ENCODE results near the gene CCL5. TPM values are rescaled to one million over a fixed set of nuclear protein-coding genes. Genes with fewer than 3 reads are reported as not detected.

Gene CCL5
- total and polyA plus RNA-seq, 2 experiments from 2014 or later: 1.1 to 1.4 TPM

- Histone ChIP-seq H3K27me3 (no peaks in the 10 kb centered on the region), H3K27ac (peak overlapping the region; percentile 5), H3K4me2 (no peak overlapping the region), H4K20me1 (ENCODE audit: insufficient read depth, poor library complexity, severe bottlenecking) (peaks cover 4% of the 10 kb centered on the region), H2AFZ (no peak overlapping the region), H3K4me3 (no peak overlapping the region), H3K4me1 (ENCODE audit: insufficient read depth) (peaks cover 5% of the 10 kb centered on the region), H3K36me3 (replicated peaks; ENCODE audit: insufficient read depth, low read depth) (no peaks in the 10 kb centered on the region), H3K9me3 (ENCODE audit: low read depth) (no peaks in the 10 kb centered on the region), H3K79me2 (peaks cover 11% of the 10 kb centered on the region), H3K9me2 (replicated peaks; ENCODE audit: insufficient read depth) (no peaks in the 10 kb centered on the region)
- DNase-seq (ENCODE audit: low spot score): no peak
- 94% methylated on average over 3 of the region's 3 CpGs for WGBS (ENCODE audit: low lambda C conversion rate, missing lambda C conversion rate)
- TF ChIP-seq EZH2 (IDR thresholded peaks at IDR 0.05; ENCODE audit: borderline replicate concordance): no peak
- no peak for TF ChIP-seq EZH2phosphoT487 (IDR thresholded peaks at IDR 0.05; ENCODE audit: low read depth, severe bottlenecking, unreplicated experiment)
- TF ChIP-seq, protein P1, sequence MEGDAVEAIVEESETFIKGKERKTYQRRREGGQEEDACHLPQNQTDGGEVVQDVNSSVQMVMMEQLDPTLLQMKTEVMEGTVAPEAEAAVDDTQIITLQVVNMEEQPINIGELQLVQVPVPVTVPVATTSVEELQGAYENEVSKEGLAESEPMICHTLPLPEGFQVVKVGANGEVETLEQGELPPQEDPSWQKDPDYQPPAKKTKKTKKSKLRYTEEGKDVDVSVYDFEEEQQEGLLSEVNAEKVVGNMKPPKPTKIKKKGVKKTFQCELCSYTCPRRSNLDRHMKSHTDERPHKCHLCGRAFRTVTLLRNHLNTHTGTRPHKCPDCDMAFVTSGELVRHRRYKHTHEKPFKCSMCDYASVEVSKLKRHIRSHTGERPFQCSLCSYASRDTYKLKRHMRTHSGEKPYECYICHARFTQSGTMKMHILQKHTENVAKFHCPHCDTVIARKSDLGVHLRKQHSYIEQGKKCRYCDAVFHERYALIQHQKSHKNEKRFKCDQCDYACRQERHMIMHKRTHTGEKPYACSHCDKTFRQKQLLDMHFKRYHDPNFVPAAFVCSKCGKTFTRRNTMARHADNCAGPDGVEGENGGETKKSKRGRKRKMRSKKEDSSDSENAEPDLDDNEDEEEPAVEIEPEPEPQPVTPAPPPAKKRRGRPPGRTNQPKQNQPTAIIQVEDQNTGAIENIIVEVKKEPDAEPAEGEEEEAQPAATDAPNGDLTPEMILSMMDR (IDR thresholded peaks at IDR 0.05; ENCODE audit: poor library complexity): no peak
Measured at GRCh38 chr17:35846055-35846809, 33.9 kb downstream of the CCL5 start.

DNA sequence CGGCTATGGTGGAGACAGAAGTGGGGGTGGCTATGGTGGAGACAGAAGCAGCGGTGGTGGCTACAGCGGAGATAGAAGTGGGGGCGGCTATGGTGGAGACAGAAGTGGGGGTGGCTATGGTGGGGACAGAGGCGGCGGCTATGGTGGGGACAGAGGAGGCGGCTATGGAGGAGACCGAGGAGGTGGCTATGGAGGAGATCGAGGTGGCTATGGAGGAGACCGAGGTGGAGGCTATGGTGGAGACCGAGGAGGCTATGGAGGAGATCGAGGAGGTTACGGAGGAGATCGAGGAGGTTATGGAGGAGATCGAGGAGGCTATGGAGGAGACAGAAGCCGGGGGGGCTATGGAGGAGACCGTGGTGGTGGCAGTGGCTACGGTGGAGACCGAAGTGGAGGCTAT, 35.6 kb downstream of the CCL5 start:
- 98% methylated on average over 13 of the region's 19 CpGs for WGBS (ENCODE audit: low lambda C conversion rate, missing lambda C conversion rate)
- no peak for DNase-seq (ENCODE audit: low spot score)
- H2AFZ ChIP-seq: no peak overlapping the region
- H4K20me1 ChIP-seq (ENCODE audit: insufficient read depth, poor library complexity, severe bottlenecking): no peaks in the 10 kb centered on the region
- no peaks in the 10 kb centered on the region for H3K9me2 ChIP-seq (replicated peaks; ENCODE audit: insufficient read depth)
- H3K4me2 ChIP-seq: no peak overlapping the region
- H3K9me3 ChIP-seq (ENCODE audit: low read depth): no peaks in the 10 kb centered on the region
- H3K27ac ChIP-seq: no peak overlapping the region
- TF ChIP-seq, protein P1 (IDR thresholded peaks at IDR 0.05; ENCODE audit: poor library complexity): no peak
- TF ChIP-seq EZH2 (IDR thresholded peaks at IDR 0.05; ENCODE audit: borderline replicate concordance) (no peak), EZH2phosphoT487 (IDR thresholded peaks at IDR 0.05; ENCODE audit: low read depth, severe bottlenecking, unreplicated experiment) (no peak)
- peaks cover 10% of the 10 kb centered on the region for H3K79me2 ChIP-seq
- no peaks in the 10 kb centered on the region for H3K27me3 ChIP-seq
- H3K4me3 ChIP-seq: no peak overlapping the region
- peaks cover 5% of the 10 kb centered on the region for H3K4me1 ChIP-seq (ENCODE audit: insufficient read depth)
- H3K36me3 ChIP-seq (replicated peaks; ENCODE audit: insufficient read depth, low read depth): no peaks in the 10 kb centered on the region

DNA sequence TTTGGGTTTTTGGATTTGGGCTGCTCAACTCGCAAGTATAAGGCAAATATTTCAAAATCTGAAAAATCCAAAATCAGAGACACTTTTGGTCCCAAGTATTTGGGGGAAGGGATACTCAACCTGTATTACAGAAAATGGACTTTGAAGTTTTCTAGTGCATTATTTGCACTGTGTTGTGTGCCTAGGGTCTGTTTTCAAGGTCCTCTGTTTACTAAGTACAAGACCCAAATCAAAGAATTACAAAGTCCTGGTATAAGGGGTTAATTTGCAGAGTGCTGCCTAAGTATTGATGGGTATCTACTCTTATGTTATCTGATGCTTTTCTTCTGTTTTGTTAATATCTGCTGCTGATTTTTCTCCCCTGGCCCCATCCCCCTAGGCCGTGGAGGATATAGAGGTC, 36.5 kb downstream of the CCL5 start:
- Histone ChIP-seq H3K27ac (no peak overlapping the region), H3K9me3 (ENCODE audit: low read depth) (no peaks in the 10 kb centered on the region), H3K27me3 (no peaks in the 10 kb centered on the region), H3K4me1 (ENCODE audit: insufficient read depth) (peaks cover 5% of the 10 kb centered on the region), H3K79me2 (peaks cover 10% of the 10 kb centered on the region), H3K9me2 (replicated peaks; ENCODE audit: insufficient read depth) (no peaks in the 10 kb centered on the region), H3K4me2 (no peak overlapping the region), H3K4me3 (no peak overlapping the region), H2AFZ (no peak overlapping the region), H4K20me1 (ENCODE audit: insufficient read depth, poor library complexity, severe bottlenecking) (no peaks in the 10 kb centered on the region), H3K36me3 (replicated peaks; ENCODE audit: insufficient read depth, low read depth) (no peaks in the 10 kb centered on the region)
- TF ChIP-seq, protein P1 (IDR thresholded peaks at IDR 0.05; ENCODE audit: poor library complexity): no peak
- TF ChIP-seq EZH2 (IDR thresholded peaks at IDR 0.05; ENCODE audit: borderline replicate concordance) (no peak), EZH2phosphoT487 (IDR thresholded peaks at IDR 0.05; ENCODE audit: low read depth, severe bottlenecking, unreplicated experiment) (no peak)
- 94% methylated on average over 2 of the region's 2 CpGs for WGBS (ENCODE audit: low lambda C conversion rate, missing lambda C conversion rate)
- DNase-seq (ENCODE audit: low spot score): no peak

All from hepatocyte (in vitro differentiated cells).